HG02870 (cell line): ENCODE measurements around the gene CDPF1.
"Not testable (repeated sequence)": the region's sequence is repeated elsewhere in the genome, so short reads cannot be mapped to it uniquely, and the experiment has no call there.

Source experiments
- ATAC-seq: cut with Tn5 transposase; IDR thresholded peaks from one replicate; pipeline ENCODE4 v1.9.1; 2021; ENCODE audit warnings: mild to moderate bottlenecking, moderate library complexity; ENCODE audit not compliant: unreplicated experiment

The CDPF1 gene

DNA sequence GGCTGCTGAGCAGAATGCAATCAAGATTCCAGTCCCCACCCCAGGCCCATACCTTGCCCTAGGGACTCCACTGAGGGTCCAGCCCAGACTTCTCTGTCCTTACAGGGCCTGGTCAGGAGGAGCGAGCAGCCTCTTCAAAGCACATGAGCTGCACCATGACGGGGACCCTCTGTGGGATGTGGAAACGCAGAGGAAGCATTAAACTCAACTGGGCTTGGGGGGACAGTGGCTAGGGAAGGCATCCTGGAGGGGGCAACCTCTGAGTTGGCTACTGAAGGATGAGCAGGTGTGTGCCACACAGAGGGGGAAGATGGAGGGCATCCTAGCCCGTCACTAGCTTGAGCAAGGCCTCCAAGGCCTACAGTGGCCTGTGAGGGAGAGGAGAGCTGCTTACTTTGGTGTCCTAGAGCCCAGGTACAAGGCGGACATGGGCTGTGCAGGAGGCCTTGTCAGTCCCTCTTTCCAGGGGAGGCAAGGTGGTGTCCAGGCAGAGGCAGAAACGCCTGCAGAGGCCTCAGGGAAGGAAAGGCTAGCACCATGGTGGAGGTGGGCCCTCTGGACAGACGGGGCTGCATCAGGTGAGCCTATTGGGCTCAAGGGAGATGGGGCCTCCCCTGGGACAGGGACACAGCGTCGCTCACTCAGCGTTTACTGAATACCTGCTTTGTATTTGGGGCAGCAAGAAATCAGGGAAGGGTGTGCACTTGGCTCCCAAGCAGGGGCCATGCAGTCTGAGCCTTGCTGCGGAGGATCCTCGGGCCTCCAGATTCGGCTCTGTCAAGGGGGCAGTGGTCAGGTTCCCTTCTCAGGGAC, 32.0 kb upstream of the CDPF1 start:
- no peak for ATAC-seq

DNA sequence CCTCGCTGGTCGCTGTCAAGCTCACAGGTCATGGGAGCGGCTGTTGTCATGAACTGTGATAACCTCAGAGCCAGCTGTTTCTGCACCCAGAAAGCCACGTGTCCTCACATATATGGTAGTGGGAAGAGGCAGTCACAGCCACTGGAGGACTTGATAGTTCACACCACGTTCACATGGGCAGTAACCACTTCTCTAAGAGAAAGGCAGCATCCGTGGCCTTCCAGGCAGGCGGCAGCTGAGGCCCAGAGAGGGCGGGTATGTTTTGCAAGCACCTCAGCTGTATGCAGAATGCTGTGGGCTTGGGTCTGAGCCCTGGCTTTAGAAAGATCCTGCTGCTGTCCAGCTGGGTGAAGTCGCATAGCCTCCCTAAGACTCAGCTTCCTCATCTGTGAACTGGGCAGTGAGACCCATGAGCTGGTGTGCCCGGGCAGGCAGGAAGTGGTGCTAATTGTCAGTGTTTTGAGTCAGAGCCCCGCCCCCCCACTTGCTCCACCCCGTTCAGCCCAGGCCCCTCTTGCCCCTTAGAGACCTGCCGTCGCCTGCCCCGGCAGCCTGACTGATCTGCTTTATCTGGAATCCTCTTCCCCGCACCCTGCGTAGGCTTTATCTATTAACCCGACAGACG, 31.0 kb upstream of the CDPF1 start:
- ATAC-seq, result no peak

DNA sequence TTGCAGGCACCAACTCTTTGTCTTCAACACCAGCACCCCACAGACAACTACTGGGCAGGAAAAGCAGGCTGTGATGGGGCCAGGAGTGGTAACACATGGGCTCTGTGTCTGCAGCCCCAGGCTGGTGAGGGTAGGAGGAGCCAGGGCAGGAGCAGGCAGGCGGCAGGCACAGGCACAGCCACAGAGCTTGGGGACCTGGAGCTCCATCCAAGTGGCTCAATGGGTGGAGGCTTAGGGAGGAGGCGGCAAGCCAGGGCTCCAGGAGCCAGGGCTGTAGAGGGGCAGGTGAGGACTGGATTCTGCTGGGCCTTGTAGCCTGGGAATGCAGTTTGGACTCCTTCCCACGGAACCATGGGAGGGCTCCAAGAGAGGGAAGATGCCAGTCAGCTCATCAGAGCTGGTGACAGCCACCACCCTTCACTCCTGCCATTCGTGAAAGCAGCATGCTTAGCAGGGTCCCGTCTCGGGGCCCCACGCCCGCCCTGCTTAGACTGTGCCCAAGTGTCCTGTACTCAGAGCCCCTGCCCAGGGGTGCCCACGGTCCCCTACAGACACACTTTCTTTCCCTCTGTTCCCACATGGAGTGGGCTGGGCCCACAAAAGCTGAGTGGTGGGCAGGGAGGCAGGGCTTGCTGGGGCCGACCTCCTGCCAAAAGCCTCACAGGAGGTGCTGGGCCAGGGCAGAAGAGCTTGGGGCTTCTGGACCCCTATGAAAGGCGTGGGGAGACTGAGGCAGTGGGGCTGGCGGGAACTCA, 30.1 kb upstream of the CDPF1 start:
- no peak for ATAC-seq

DNA sequence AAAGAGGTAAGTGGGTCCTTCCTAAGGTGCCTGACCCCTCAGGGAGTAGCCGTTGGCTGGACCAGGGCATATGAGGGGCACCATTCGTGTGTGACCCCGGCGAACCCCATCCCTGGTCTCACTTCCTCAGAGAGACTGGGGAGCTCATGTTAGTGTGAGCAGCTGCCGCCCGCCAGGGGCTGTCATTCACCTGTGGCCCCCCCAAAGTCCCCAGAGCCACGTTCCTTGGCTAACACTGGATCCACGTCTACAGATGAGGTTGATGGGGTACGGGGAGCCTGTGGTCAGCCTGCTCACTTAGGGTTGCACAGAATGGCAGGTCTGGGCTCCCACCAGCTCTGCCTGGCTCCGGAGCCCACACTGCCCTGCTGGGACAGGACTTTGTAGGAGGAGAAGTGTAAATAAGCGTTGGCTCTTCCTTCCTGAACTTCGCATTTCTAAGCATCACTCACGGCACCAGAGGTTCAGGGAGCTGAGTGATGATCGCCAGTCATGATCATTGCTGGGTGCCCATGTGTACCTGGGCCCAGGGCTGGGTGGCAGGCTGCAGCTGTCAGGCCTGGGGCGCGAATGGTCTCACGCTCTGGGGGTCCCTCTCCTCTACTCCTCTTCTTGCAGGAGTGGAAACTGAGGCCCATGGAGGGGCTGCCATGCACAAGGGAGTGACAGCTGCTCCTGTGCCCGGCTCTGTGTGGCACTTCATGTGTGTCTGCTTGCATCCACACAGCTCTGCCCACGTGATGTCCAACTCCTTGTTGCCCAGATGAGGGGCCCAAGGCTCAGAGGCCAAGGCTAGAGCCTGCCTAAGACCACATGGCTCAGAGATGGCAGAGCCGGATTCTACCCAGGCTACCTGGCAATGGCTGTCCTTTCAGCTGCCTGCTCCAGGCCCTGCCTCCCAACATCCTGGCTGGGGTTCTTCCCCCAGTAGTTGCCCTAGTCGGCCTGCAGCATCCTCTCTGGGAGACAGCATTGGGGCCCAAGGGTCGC, 28.9 kb upstream of the CDPF1 start:
- no peak for ATAC-seq

DNA sequence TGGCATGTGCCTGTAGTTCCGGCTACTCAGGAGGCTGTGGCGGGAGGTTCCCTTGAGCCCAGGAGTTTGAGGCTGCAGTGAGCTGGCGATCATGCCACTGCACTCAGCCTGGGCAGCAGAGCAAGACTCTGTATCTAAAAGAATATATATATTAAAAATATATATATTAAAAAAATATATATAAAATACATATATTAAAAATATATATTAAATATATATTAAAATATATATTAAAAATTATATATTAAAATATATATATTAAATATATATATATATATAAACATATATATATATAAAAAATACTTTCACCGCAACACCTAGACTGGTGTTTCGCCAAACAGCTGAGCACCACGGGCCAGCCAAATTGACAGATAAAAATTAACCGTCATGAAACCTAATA, 26.5 kb upstream of the CDPF1 start:
- ATAC-seq, result no peak

DNA sequence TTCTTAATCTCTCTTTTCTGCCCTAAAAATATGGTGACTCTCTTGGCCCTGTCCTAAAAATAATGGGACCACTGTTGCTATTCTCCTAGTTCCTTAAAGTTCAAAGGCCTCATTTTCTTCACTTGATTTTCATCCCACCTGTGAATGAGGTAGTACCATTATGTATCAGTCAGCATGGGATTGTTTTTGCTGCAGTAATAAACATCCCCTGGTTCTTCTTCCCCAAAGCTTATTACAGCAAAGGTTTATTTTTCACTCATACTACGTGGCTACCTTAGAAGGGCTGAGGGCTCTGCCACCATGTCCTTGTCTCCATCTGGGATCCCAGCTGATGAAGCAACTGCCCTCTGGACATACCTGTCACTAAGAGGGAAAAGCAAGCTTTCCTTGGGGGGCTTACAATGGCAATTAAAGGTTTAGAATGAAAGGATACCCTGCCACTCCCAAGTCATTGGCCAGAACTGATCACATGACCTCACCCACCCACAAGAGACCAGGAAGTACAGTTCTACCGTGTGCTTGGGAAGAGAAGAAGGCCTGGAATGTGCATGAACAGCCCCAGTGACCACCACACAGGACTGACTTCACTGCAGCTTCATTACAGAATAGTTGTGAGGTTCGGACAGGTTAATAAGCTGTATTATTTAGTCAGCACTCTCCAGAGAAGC, 25.5 kb upstream of the CDPF1 start:
- no peak for ATAC-seq

DNA sequence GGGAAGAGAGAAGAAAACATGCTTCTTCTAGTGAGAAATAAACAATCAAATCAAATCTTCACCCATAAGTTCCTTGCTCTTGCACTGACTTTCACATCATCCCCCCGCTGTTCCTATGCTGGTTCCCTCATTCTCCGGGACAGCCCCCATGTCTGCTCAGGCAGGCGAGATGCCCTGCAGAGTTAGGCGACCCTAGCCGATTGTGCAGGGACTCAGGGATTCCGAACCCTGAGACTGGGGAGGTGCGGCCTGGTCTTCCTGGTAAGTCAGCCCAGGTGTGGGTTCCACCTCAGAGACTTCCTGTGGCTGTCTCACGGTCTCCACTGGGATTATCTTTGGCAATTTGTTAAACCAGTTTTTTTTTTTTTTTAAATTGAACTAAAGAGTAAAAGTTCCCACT, 24.3 kb upstream of the CDPF1 start:
- no peak for ATAC-seq

DNA sequence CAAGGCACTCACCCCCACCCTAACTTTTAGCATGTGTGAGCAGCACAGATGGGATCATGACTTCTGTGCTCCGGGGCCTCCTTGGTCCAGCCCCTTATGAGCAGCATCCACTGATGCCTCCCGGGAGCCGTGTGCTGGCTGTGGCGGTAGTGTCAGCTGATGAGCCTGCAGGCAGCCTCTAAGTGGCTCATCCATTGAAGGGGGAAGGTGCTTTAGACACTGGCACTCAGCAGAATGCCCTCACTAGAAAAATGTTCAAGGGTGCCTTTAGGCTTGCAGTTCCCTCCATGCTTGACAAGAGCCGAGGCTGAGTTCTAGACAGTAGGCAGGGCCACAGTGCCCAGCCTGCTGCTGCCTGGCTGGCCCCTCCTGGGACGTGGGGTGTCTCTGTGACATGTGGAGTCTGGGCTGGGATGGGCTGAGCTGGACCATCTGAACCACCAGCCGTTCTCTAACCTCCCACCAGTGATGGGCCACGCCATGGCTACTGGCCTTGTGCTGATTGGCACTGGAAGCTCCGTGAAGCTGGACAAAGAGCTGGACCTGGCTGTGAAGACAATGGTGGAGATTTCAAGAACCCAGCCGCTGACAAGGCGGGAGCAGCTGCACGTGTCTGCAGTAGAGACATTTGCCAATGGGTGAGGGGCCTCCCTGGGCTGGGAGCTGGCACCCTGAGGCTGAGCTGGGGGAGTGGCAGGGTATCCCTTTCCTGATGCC, 23.5 kb upstream of the CDPF1 start:
- no peak for ATAC-seq

DNA sequence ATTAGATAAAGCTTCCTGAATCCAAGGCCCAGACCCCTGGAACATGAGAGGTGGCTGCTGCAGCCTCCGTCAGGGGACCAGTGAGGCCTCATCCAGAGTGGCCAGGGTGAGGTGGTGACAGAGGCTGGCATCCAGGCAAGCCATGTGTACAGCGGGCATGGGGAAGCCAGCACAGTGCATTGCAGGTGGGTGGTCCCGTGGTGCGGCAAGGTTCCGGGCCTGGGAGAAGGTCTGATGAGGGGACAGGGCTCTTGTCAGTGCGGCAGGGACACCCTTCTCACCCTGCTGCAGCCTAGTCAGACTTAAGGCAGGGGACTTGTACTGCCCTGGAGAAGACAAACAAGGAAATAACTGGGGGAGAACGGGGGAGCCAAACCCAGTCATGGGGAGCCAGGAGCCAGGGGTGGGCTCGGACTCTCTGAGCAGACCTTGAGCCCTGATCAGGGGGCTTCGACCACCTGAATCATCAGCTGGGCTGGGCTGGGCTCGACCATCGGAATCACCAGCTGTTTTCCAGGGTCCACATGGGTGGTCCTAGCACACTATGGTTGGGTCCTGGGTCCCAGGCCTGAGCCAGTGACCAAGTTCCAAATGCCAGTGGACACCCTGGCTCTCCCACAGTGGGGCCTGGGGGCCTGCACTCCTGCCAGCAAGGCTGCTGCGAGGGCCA, 22.8 kb upstream of the CDPF1 start:
- ATAC-seq, result no peak

DNA sequence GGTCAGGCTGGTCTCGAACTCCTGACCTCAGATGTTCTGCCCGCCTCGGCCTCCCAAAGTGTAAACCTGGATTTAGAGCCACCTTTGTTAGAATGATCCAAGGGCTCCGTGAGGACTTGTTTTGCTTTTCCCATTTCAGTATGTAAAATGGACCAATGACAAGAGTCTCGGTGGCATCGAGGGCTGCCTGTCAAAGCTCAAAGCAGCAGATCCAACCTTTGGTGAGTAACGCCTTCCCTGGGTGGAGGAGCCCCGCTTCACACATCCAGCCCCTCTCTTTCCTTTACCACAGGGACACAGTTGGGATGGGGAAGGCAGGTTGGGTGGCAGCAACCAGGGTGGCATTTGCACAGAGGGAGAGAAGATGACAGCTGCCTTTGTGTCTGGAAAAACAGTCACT, 22.1 kb upstream of the CDPF1 start:
- no peak for ATAC-seq

DNA sequence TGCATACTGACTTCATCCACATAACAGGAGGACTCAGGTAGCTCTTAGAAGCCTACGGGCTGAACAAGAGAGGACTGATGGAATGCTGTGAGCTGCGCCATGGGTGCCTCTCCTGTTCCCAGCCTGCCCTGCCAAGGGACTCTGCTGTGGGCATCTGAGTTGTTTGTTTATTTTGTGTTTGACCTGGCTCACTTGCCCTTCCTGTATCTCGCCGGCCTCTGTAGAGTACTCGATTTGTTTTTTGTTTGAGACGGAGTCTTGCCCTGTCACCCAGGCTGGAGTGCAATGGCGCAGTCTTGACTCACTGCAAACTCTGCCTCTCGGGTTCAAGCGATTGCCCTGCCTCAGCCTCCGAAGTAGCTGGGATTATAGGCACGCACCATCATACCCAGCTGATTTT, 19.5 kb upstream of the CDPF1 start:
- no peak for ATAC-seq

DNA sequence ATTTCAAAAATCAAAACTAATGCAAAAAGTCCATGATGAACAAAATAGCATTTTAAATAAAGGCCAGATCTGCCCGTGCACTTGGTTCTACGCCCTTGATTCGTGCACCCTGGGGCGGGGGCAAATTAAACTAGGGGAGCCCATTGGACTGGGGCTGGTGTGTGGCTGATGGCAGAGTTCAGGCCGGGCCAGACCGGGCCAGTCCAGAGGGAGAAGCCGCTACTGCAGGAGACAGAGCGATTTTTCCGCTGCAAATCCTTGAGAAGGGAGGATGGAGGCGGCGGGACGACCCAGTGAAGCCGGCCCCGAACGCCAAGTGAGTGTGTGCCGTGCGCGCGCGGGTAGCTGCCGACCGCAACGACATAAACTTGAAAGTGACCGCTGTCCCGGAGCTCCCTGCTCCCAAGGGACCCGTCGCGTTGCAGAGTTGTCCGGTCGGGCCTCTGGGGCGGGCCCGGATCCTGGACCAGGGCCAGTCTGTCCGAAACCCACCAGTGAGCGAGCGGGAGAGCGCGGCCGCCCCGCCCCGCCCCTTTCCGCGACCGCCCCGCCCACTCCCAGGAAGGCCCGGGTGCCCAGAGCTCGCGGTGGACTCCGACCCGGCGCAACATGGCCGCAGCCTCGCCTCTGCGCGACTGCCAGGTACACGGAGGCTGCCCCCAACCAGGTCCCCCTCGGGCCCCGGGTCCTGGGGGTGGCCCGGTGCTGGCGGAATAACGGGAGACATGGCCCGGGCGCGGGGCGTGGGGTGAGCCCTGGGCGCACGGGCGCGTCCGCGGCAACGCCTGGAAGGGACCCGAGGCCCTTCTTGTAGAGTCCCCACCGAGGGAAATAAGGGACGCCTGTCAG, 17.6 kb upstream of the CDPF1 start, which contains the start of gene TTC38:
TSS of gene TTC38 (plus strand) at position 578 of the 849 bp plus-strand sequence. CDS start at position 610, 32 bp downstream.
- ATAC-seq, result no peak

DNA sequence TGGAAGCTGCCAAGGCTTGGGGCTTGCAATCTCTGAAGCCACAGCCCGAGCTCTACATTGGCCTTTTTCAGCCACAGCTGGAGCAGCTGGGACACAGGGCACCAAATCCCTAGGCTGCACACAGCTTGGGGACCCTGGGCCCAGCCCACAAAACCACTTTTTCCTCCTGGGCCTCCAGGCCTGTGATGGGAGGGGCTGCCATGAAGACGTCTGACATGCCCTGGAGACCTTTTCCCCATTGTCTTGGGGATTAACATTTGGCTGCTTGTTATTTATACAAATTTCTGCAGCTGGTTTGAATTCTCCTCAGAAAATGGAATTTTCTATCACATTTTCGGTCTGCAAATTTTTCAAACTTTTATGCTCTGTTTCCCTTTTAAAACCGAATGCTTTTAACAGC, 15.5 kb upstream of the CDPF1 start:
- not testable (repeated sequence) for ATAC-seq

DNA sequence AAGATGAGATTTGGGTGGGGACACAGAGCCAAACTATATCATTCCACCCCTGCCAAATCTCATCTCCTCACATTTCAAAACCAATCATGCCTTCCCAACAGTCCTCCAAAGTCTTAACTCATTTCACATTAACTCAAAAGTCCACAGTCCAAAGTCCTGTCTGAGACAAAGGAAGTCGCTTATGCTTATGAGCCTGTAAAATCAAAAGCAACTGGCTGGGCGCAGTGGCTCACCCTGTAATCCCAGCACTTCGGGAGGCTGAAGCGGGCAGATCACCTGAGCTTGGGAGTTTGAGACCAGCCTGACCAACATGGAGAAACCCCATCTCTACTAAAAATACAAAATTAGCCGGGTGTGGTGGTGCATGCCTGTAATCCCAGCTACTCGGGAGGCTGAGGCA, 14.4 kb upstream of the CDPF1 start:
- not testable (repeated sequence) for ATAC-seq

DNA sequence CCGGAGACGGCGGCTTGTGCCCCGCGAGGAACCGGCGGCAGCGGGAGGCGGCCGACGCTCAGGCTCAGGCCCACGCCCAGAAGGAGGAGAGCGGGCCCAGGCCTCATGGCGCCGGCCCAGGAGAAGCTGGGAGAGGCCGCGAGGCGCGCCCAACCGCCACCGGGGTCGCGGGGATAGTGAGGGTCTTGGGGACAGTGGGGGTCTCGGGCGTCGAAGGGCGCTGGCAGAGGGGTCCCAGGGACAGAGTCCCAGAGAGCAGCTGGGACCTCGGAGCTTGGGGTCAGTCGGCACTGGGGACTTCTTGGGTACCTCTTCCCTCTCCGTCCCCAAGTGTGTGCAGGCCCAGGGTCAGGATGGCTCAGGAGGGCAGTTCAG, 13.1 kb upstream of the CDPF1 start, which contains the start of gene PKDREJ:
TSS of gene PKDREJ (minus strand) at position 128 of the 375 bp plus-strand sequence. CDS start at position 107, 21 bp downstream.
- no peak for ATAC-seq

DNA sequence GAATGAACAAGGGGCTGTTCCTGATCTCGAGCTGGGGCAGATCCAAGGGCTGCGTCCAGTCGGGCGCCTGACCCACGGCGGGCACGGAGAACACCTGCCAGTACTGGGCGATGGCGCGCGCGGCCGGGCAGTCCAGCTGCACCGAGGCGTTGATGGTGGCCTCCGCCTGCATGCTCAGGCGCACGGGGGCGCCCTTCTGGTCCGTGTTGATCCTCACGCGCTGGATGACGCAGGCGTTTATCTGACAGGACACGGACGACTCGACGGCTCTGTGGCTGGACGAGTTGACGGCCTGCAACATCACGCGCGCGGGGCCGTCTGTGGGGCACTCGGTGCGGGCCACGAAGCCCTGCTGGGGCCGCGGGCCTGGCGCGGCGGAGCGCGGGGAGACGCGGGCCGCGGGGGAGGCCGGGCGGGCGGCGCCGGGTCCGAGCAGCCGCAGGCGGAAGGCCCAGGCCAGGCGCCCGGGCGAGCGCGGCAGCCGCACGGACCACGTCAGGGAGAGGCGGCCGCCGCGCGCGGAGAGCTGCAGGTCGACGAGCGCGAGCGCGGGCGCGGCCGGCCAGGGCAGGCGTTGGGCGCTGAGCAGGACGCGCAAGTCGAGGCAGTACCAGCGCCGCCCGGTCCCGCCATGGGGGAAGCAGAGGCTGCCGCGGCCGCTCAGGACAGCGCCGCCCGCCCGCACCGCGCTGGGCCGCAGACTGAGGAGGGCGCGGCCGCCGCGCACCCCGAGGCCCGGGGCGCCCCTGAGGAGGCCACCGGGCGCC, 12.5 kb upstream of the CDPF1 start:
- no peak for ATAC-seq

DNA sequence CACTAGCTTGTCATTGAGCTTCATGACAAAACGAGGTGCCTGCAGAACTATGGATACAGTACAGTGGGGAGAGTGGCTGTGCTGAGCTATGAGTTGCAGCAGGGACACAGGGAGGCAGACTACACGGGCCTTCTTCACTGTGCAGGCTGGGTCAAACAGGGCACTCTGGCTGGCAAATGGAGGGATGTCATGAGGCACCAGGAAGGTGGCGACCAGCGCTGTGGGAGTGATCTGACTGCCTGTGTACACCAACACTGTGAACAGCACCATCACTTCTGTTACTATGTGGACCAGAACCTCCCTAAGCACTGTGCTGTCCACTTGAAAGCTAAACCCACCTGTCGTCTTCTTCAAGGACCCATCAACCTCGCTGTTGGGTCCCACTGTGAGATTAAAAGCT, 9.9 kb upstream of the CDPF1 start:
- no peak for ATAC-seq
